GM23338 (cell line): ENCODE data around the gene ADGRG1. TPM values are rescaled to one million over a fixed set of nuclear protein-coding genes. Genes with fewer than 3 reads are reported as not detected.

Experiments used
- ATAC-seq: fragments of 200-7000 bp; cut with Tn5 transposase; 3 replicates; pipeline ENCODE4 v1.9.1; 2020
- DNase-seq: peaks from one replicate; pipeline ENCODE4 v3.0.0-alpha.2; 2015; ENCODE audit warnings: low spot score
- H2AFZ ChIP-seq: fragments of 200-600 bp; sonication (generic); 2 replicates; pipeline ENCODE4 v1.8.0; 2016; ENCODE audit warnings: antibody characterized with exemption, mild to moderate bottlenecking, moderate library complexity
- H3F3A ChIP-seq: fragments of 200-600 bp; sonication (generic); replicated peaks from 2 replicates; pipeline ENCODE4 v1.8.0; 2017; ENCODE audit warnings: antibody characterized with exemption, mixed run types, low read depth
- H3K27ac ChIP-seq: fragments of 200-600 bp; sonication (generic); 2 replicates; pipeline ENCODE4 v1.6.1; 2016; ENCODE audit warnings: low read depth
- H3K27me3 ChIP-seq: fragments of 200-600 bp; sonication (generic); 2 replicates; pipeline ENCODE4 v1.8.0; 2016; ENCODE audit warnings: mild to moderate bottlenecking, mixed run types, moderate library complexity; ENCODE audit not compliant: insufficient read depth
- H3K36me3 ChIP-seq: fragments of 200-600 bp; sonication (generic); 2 replicates; pipeline ENCODE4 v1.8.0; 2016; ENCODE audit warnings: mild to moderate bottlenecking; ENCODE audit not compliant: insufficient read depth
- H3K4me1 ChIP-seq: fragments of 200-600 bp; sonication (generic); 2 replicates; pipeline ENCODE4 v1.8.0; 2016; ENCODE audit warnings: mild to moderate bottlenecking, moderate library complexity; ENCODE audit not compliant: insufficient read depth
- H3K4me2 ChIP-seq: fragments of 200-600 bp; sonication (generic); 2 replicates; pipeline ENCODE4 v1.7.1; 2017; ENCODE audit warnings: mixed run types
- H3K4me3 ChIP-seq: fragments of 200-600 bp; sonication (generic); 2 replicates; pipeline ENCODE4 v1.6.1; 2016; ENCODE audit warnings: mixed run types
- H3K79me2 ChIP-seq: fragments of 200-600 bp; sonication (generic); replicated peaks from 2 replicates; pipeline ENCODE4 v1.8.0; 2017; ENCODE audit warnings: mild to moderate bottlenecking; ENCODE audit not compliant: insufficient read depth
- H3K9me2 ChIP-seq: fragments of 200-600 bp; sonication (generic); 2 replicates; pipeline ENCODE4 v1.8.0; 2017; ENCODE audit not compliant: insufficient read depth
- H4K20me1 ChIP-seq: fragments of 200-600 bp; sonication (generic); replicated peaks from 2 replicates; pipeline ENCODE4 v1.8.0; 2017; ENCODE audit warnings: mild to moderate bottlenecking; ENCODE audit not compliant: insufficient read depth
- H3K27ac Mint-ChIP-seq: 2 replicates; pipeline ENCODE4 v1.8.0; 2020; ENCODE audit warnings: inconsistent platforms, mild to moderate bottlenecking, moderate library complexity, mixed read lengths
- H3K27me3 Mint-ChIP-seq: 3 replicates; pipeline ENCODE4 v1.8.0; 2022; ENCODE audit warnings: low read depth, mild to moderate bottlenecking, moderate library complexity, mixed read lengths, inconsistent platforms; ENCODE audit not compliant: insufficient read depth, poor library complexity
- H3K36me3 Mint-ChIP-seq: 3 replicates; pipeline ENCODE4 v1.8.0; 2021; ENCODE audit warnings: low read depth, mild to moderate bottlenecking, inconsistent platforms, moderate library complexity, mixed read lengths
- H3K4me1 Mint-ChIP-seq: 3 replicates; pipeline ENCODE4 v1.8.0; 2020; ENCODE audit warnings: mild to moderate bottlenecking, inconsistent platforms, mixed read lengths
- H3K4me3 Mint-ChIP-seq: 3 replicates; pipeline ENCODE4 v1.8.0; 2021; ENCODE audit warnings: moderate library complexity, mild to moderate bottlenecking, inconsistent platforms, mixed read lengths
- H3K9me3 Mint-ChIP-seq: 3 replicates; pipeline ENCODE4 v1.8.0; 2020; ENCODE audit warnings: moderate library complexity, mild to moderate bottlenecking, inconsistent platforms, mixed read lengths
- CREB1 ChIP-seq: fragments of 250-450 bp; sonication (Bioruptor Pico); IDR thresholded peaks from 2 replicates; pipeline ENCODE4 v1.5.0; 2020; ENCODE audit warnings: low read depth, mild to moderate bottlenecking, moderate library complexity
- CTCF ChIP-seq, 2 experiments: fragments of 200-600 bp in 1 of 2; sonication (generic) in 1 of 2; conservative IDR thresholded peaks; 2 replicates each; pipeline versions ENCODE4 v1.5.1 to v1.6.1; 2016 to 2017; ENCODE audit warnings: antibody characterized with exemption in 2 of 2, low read depth in 2 of 2, mild to moderate bottlenecking in 2 of 2, moderate library complexity in 1 of 2
- ETS1 ChIP-seq: IDR thresholded peaks from 2 replicates; pipeline ENCODE4 v1.6.1; 2016; ENCODE audit warnings: antibody characterized with exemption
- EZH2 ChIP-seq: fragments of 200-600 bp; sonication (generic); IDR thresholded peaks from one replicate; pipeline ENCODE4 v1.8.0; 2017; ENCODE audit warnings: antibody characterized with exemption, mild to moderate bottlenecking, low read depth; ENCODE audit not compliant: unreplicated experiment
- EZH2phosphoT487 ChIP-seq: fragments of 200-600 bp; sonication (generic); IDR thresholded peaks from one replicate; pipeline ENCODE4 v1.8.1; 2018; ENCODE audit warnings: antibody characterized with exemption; ENCODE audit not compliant: unreplicated experiment
- JUNB ChIP-seq: IDR thresholded peaks from one replicate; pipeline ENCODE4 v1.6.1; 2016; ENCODE audit warnings: antibody characterized with exemption; ENCODE audit not compliant: unreplicated experiment
- NANOG ChIP-seq: IDR thresholded peaks from 2 replicates; pipeline ENCODE4 v1.6.1; 2016; ENCODE audit warnings: antibody characterized with exemption, borderline replicate concordance
- POLR2AphosphoS5 ChIP-seq: IDR thresholded peaks from 2 replicates; pipeline ENCODE4 v1.6.1; 2016; ENCODE audit warnings: antibody characterized with exemption, low read depth
- STAT1 ChIP-seq: IDR thresholded peaks from one replicate; pipeline ENCODE4 v1.6.1; 2016; ENCODE audit warnings: antibody characterized with exemption; ENCODE audit not compliant: unreplicated experiment
- ZNF114 ChIP-seq: fragments of 250-450 bp; sonication (Bioruptor Pico); IDR thresholded peaks from 2 replicates; pipeline ENCODE4 v1.5.0; 2020; ENCODE audit warnings: mild to moderate bottlenecking, moderate library complexity
- ZNF331 ChIP-seq: fragments of 250-450 bp; sonication (Bioruptor Pico); IDR thresholded peaks from 2 replicates; pipeline ENCODE4 v1.5.0; 2020; ENCODE audit warnings: low read depth, mild to moderate bottlenecking, moderate library complexity
- ZNF462 ChIP-seq: fragments of 250-450 bp; sonication (Bioruptor Pico); IDR thresholded peaks from 2 replicates; pipeline ENCODE4 v1.5.0; 2020; ENCODE audit warnings: mild to moderate bottlenecking, moderate library complexity
- polyA plus RNA-seq: library from polyadenylated mRNA; unstranded; fragments of >200 nt; fragmentation: Nextera tagmentation; extraction: Ambion mirVana; gene quantifications from 2 replicates; pipeline ENCODE4 v1.2.1, GENCODE V29; 2016
- total RNA-seq: library from RNA; depleted of rRNA; stranded (reverse); fragments of >200 nt; shearing (Covaris generic); gene quantifications from 2 replicates; pipeline ENCODE4 v1.2.3, GENCODE V29; 2014
- TF ChIP-seq, protein P1 (sequence below): IDR thresholded peaks from one replicate; pipeline ENCODE4 v1.6.1; 2018; ENCODE audit warnings: antibody characterized with exemption; ENCODE audit not compliant: unreplicated experiment

The ADGRG1 gene
- total and polyA plus RNA-seq, 2 experiments from 2014 or later: 0.14 to 0.47 TPM

- Mint-ChIP-seq H3K9me3 (peaks cover 13% of the 10 kb centered on the region; the same call in 2 of the 3 replicates), H3K4me1 (no peaks in the 10 kb centered on the region; the same call in 2 of the 3 replicates), H3K27ac (no peak overlapping the region), H3K36me3 (no peaks in the 10 kb centered on the region), H3K27me3 (peaks cover 3% of the 10 kb centered on the region), H3K4me3 (no peak overlapping the region)
- Histone ChIP-seq H2AFZ (no peak overlapping the region), H3K4me2 (no peak overlapping the region), H3K27ac (no peak overlapping the region), H3K36me3 (no peaks in the 10 kb centered on the region), H3K9me2 (no peaks in the 10 kb centered on the region), H3K4me3 (no peak overlapping the region), H3F3A (no peaks in the 10 kb centered on the region), H4K20me1 (no peaks in the 10 kb centered on the region), H3K27me3 (0 out of 2 replicates have a peak, but pooled peaks cover 1% of the 10 kb centered on the region), H3K4me1 (no peaks in the 10 kb centered on the region), H3K79me2 (no peaks in the 10 kb centered on the region)
- ATAC-seq (no peak), DNase-seq (no peak)
- no peak for TF ChIP-seq POLR2AphosphoS5
- no peak for TF ChIP-seq ETS1
- TF ChIP-seq EZH2phosphoT487: no peak
- no peak for TF ChIP-seq ZNF462 (CRISPR knock-in tag)
- TF ChIP-seq EZH2: no peak
- TF ChIP-seq STAT1: no peak
- TF ChIP-seq ZNF114 (CRISPR knock-in tag): no peak
- TF ChIP-seq CREB1: no peak
- TF ChIP-seq JUNB: no peak
- no peak for TF ChIP-seq ZNF331 (CRISPR knock-in tag)
- no peak for TF ChIP-seq CTCF (conservative IDR thresholded peaks at IDR 0.05; ENCODE audit: low read depth in 2 of 2)
- TF ChIP-seq, protein P1, sequence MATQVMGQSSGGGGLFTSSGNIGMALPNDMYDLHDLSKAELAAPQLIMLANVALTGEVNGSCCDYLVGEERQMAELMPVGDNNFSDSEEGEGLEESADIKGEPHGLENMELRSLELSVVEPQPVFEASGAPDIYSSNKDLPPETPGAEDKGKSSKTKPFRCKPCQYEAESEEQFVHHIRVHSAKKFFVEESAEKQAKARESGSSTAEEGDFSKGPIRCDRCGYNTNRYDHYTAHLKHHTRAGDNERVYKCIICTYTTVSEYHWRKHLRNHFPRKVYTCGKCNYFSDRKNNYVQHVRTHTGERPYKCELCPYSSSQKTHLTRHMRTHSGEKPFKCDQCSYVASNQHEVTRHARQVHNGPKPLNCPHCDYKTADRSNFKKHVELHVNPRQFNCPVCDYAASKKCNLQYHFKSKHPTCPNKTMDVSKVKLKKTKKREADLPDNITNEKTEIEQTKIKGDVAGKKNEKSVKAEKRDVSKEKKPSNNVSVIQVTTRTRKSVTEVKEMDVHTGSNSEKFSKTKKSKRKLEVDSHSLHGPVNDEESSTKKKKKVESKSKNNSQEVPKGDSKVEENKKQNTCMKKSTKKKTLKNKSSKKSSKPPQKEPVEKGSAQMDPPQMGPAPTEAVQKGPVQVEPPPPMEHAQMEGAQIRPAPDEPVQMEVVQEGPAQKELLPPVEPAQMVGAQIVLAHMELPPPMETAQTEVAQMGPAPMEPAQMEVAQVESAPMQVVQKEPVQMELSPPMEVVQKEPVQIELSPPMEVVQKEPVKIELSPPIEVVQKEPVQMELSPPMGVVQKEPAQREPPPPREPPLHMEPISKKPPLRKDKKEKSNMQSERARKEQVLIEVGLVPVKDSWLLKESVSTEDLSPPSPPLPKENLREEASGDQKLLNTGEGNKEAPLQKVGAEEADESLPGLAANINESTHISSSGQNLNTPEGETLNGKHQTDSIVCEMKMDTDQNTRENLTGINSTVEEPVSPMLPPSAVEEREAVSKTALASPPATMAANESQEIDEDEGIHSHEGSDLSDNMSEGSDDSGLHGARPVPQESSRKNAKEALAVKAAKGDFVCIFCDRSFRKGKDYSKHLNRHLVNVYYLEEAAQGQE: no peak
- TF ChIP-seq NANOG: no peak
Measured at GRCh38 chr16:57589374-57589773, 39.1 kb upstream of the ADGRG1 start.
